ENCODE measurements around the gene TMED7. TPM values are rescaled to one million over a fixed set of nuclear protein-coding genes. Genes with fewer than 3 reads are reported as not detected.
"Not testable (repeated sequence)": the region's sequence is repeated elsewhere in the genome, so short reads cannot be mapped to it uniquely, and the experiment has no call there.

TMED7 gene
- total RNA-seq, 1 donor: 234 TPM

GRCh38 chr5:115657881-115658233, 32.0 kb upstream of the TMED7 start:
- H3K4me3 ChIP-seq (ENCODE audit: low read depth, low read length): no peak overlapping the region
- no peak for TF ChIP-seq CTCF (IDR thresholded peaks at IDR 0.05; ENCODE audit: insufficient read depth, low read depth, low read length)
- DNase-seq (ENCODE audit: low read depth): peak; percentile 23

- no peak for DNase-seq (ENCODE audit: low read depth)
- no peak overlapping the region for H3K4me3 ChIP-seq (ENCODE audit: low read depth, low read length)
- no peak for TF ChIP-seq CTCF (IDR thresholded peaks at IDR 0.05; ENCODE audit: insufficient read depth, low read depth, low read length)
Measured at GRCh38 chr5:115657125-115657880, 31.5 kb upstream of the TMED7 start.

DNA sequence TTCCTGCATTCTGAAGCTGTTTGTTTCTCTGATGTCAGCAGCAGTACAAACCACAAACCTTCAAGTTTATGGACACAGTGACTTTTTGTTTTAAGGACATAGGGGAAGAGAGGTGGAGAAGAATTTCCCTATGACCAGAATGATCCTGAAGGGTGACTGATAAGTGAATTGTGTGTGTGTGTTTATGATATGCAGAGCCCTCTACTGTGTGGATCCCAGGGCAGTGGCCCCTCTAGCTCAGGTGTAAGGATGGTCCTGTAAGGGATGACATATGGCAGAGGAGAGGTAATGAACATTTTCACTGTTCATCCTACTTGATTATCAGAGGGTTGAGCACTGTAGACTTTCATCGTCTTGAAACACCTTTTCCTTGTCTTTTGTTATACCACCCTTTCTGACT, 30.6 kb upstream of the TMED7 start:
- DNase-seq (ENCODE audit: low read depth): peak; percentile 7
- H3K4me3 ChIP-seq (ENCODE audit: low read depth, low read length): no peak overlapping the region
- no peak for TF ChIP-seq CTCF (IDR thresholded peaks at IDR 0.05; ENCODE audit: insufficient read depth, low read depth, low read length)

- no peak overlapping the region for H3K4me3 ChIP-seq (ENCODE audit: low read depth, low read length)
- no peak for DNase-seq (ENCODE audit: low read depth)
- no peak for TF ChIP-seq CTCF (IDR thresholded peaks at IDR 0.05; ENCODE audit: insufficient read depth, low read depth, low read length)
Measured at GRCh38 chr5:115655994-115656393, 30.2 kb upstream of the TMED7 start.

- no peak overlapping the region for H3K4me3 ChIP-seq (ENCODE audit: low read depth, low read length)
- DNase-seq (ENCODE audit: low read depth): no peak
- no peak for TF ChIP-seq CTCF (IDR thresholded peaks at IDR 0.05; ENCODE audit: insufficient read depth, low read depth, low read length)
Measured at GRCh38 chr5:115649541-115649940, 23.7 kb upstream of the TMED7 start.

GRCh38 chr5:115648056-115648455, 22.2 kb upstream of the TMED7 start:
- no peak for DNase-seq (ENCODE audit: low read depth)
- TF ChIP-seq CTCF (IDR thresholded peaks at IDR 0.05; ENCODE audit: insufficient read depth, low read depth, low read length): no peak
- H3K4me3 ChIP-seq (ENCODE audit: low read depth, low read length): no peak overlapping the region

DNA sequence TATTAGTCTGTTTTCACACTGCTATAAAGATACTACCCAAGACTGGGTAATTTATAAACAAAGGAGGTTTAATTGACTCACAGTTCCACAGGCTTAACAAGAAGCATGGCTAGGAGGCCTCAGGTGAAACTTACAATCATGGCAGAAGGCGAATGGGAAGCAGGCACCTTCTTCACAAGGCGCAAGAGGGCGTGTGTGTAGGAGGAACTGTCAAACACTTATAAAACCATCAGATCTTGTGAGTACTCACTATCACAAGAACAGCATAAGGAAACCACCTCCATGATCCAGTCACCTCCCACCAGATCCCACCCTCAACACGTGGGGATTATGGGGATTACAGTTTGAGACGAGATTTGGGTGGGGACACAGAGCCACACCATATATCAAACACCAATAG, 19.6 kb upstream of the TMED7 start:
- not testable (repeated sequence) for DNase-seq (ENCODE audit: low read depth)

More for the DNA sequence above, 19.6 kb upstream of the TMED7 start:
- H3K4me3 ChIP-seq (ENCODE audit: low read depth, low read length): not testable (repeated sequence)
